ENCODE data around the gene MACO1.
"Not testable (repeated sequence)": the region's sequence is repeated elsewhere in the genome, so short reads cannot be mapped to it uniquely, and the experiment has no call there.

Gene MACO1

GRCh38 chr1:25442178-25442577 lies 11.5 kb downstream of the MACO1 start:
- TF ChIP-seq, protein P1, sequence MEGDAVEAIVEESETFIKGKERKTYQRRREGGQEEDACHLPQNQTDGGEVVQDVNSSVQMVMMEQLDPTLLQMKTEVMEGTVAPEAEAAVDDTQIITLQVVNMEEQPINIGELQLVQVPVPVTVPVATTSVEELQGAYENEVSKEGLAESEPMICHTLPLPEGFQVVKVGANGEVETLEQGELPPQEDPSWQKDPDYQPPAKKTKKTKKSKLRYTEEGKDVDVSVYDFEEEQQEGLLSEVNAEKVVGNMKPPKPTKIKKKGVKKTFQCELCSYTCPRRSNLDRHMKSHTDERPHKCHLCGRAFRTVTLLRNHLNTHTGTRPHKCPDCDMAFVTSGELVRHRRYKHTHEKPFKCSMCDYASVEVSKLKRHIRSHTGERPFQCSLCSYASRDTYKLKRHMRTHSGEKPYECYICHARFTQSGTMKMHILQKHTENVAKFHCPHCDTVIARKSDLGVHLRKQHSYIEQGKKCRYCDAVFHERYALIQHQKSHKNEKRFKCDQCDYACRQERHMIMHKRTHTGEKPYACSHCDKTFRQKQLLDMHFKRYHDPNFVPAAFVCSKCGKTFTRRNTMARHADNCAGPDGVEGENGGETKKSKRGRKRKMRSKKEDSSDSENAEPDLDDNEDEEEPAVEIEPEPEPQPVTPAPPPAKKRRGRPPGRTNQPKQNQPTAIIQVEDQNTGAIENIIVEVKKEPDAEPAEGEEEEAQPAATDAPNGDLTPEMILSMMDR (IDR thresholded peaks at IDR 0.05; ENCODE audit: borderline replicate concordance, insufficient read depth, low read depth, low read length), result no peak
- no peak overlapping the region for H3K4me3 ChIP-seq (ENCODE audit: low read depth, low read length)

GRCh38 chr1:25443030-25443699 lies 12.5 kb downstream of the MACO1 start:
- TF ChIP-seq, protein P1 (IDR thresholded peaks at IDR 0.05; ENCODE audit: borderline replicate concordance, insufficient read depth, low read depth, low read length), result no peak
- H3K4me3 ChIP-seq (ENCODE audit: low read depth, low read length), result no peak overlapping the region

DNA sequence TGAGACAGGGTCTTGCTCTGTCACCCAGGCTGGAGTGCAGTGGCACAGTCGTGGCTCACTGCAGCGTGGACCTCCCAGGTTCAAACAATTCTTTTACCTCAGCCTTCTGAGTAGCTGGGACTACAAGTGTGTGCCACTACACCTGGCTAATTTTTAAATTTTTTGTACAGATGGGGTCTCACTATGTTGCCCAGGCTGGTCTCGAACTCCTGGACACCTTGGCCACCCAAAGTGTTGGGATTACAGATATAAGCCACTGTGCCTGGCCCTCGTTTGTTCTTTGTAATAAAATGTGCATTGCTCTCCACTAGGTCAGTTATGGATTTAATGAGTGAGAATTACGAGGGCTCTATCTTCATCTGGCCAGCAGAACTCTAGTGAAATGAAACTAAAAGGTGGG lies 13.9 kb downstream of the MACO1 start:
- not testable (repeated sequence) for H3K4me3 ChIP-seq (ENCODE audit: low read depth, low read length)

- TF ChIP-seq, protein P1 (IDR thresholded peaks at IDR 0.05; ENCODE audit: borderline replicate concordance, insufficient read depth, low read depth, low read length), result no peak
- H3K4me3 ChIP-seq (ENCODE audit: low read depth, low read length), result no peak overlapping the region
Observed at GRCh38 chr1:25445993-25446538, 15.4 kb downstream of the MACO1 start.

DNA sequence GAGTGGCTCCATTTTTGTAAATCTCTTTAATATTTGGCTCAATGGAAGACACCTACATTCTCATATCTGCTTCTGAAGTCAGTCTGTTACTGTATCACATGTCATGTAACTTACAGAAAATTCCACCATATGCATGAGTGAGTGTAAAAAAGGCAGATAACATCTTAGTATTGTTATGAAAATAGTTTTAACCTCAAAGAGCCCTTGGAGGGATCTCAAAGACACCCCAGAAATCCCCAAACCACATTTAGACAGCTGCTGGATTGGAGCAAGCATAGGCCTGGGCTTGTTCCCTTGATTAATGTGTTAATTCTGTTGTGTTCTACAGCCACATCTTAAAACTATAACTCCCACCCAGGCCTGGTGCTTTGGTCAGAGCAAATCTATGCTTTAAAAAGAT lies 16.9 kb downstream of the MACO1 start:
- H3K4me3 ChIP-seq (ENCODE audit: low read depth, low read length), result no peak overlapping the region
- TF ChIP-seq, protein P1 (IDR thresholded peaks at IDR 0.05; ENCODE audit: borderline replicate concordance, insufficient read depth, low read depth, low read length), result no peak

DNA sequence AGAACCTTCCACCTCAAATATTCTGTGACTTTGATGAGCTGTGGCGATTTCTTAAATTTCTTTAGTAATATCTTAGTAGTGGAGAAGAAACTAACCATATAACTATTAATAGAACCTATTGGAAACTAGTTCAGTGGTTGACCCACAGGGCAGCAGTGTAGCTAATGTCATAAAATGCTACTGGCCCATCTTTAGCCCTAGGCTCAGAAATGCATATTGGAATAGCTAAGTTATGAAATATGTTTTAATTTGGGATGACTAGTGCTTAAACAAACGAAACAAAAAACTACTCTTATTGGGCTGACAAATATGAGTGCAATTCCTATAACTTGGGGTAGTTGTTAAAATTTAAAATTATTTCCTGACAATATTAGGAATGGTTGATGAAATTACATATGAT lies 20.2 kb downstream of the MACO1 start:
- no peak overlapping the region for H3K4me3 ChIP-seq (ENCODE audit: low read depth, low read length)
- TF ChIP-seq, protein P1 (IDR thresholded peaks at IDR 0.05; ENCODE audit: borderline replicate concordance, insufficient read depth, low read depth, low read length), result no peak

DNA sequence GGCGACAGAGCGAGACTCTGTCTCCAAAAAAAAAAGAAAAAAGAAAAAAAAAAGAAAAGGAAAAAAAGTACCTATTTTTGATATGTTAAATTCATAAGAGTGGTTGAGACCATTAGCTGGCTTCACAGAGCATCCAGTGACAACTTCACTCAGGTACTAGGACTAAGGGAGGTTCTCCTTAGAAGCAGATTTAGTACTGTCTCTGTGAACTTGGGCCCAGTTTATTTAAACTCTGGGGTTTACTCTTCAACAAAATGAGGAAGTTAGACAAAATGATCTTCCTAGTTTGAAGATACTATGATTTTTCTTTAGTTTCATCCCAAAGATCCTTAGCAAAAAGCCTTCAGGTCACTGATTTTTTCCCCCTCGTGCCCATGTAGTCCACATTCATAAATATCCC lies 21.2 kb downstream of the MACO1 start:
- TF ChIP-seq, protein P1 (IDR thresholded peaks at IDR 0.05; ENCODE audit: borderline replicate concordance, insufficient read depth, low read depth, low read length), result no peak
- no peak overlapping the region for H3K4me3 ChIP-seq (ENCODE audit: low read depth, low read length)
